ENCODE measurements around the gene SHC1.

- no peak for TF ChIP-seq CTCF (conservative IDR thresholded peaks at IDR 0.05; ENCODE audit: low read depth in 2 of 2)
- no peak for TF ChIP-seq POLR2AphosphoS5 (IDR thresholded peaks at IDR 0.05; ENCODE audit: low read depth)
These were observed 36.1 kb upstream of the SHC1 start for GRCh38 chr1:155006601-155007101.
